ENCODE measurements around the gene TAS1R3.
A peak's percentile ranks its signal among the peaks of the same experiment; 100 is the strongest.
"Not testable (repeated sequence)": the region's sequence is repeated elsewhere in the genome, so short reads cannot be mapped to it uniquely, and the experiment has no call there.

Gene TAS1R3

DNA sequence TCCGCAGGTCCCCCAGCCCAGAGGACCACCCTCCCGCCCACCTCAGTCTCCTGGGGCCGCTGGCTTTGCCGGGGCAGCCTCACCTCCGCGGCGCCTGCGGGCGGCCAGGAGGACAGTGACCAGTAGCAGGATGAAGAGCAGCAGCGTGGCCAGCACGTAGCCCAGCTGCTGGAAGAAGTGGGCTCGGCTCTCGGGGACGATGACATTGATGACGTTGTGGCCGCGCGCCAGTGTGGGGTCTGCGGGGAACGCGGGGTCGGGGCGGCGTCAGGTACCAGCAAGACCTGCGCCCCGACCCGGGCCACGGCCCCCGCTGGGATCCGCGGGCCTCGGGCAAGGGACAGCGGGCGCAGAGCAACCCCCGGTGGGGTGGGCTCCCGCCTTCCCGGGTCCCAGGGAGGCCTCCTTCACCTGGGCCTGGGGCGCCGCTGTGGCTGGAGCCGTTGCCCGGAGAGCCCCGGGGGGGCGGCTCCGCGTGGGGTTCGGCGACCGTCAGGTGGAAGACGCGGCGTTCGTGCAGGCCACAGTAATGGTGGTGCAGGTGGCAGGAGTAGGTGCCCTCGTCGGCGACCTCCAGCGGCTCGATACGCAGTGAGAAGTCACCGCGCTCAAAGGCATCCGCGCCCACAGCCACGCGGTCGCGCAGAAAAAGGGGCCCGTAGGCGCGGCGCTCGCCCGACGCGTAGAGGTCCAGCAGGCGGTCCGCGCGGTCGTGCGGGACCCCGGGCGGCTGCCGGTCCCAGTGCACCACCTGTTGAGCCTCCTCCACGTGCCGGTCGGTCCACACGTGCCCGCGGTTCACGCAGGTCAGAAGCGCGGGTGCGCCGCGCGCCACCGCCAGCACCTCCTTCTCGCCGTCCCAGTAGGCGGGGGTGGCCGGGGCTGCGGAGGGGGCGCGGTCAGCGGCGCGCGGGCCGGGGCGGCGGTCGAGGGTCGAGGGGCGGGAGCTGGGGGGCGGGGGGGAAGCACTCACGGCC, 23.5 kb downstream of the TAS1R3 start:
- DNase-seq: no peak

DNA sequence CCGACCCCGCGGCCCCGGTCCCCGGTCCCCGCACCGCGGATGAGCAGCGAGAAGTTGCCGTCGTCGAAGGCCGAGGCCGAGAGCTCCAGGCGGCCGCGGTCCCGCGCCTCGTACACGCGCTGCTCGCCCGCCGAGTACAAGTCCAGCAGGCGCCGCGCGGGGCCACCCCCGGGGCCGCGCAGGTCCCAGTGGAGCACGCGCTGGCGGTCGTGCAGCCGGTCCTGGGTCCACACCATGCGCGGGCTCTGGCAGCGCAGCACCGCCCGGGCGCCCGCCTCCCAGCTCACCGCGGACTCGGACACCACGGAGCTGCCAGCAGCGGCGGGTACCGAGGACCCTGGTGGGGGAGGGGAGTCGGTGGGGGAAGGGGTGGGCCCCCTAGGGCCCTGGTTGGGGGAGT, 24.3 kb downstream of the TAS1R3 start:
- no peak for DNase-seq

DNA sequence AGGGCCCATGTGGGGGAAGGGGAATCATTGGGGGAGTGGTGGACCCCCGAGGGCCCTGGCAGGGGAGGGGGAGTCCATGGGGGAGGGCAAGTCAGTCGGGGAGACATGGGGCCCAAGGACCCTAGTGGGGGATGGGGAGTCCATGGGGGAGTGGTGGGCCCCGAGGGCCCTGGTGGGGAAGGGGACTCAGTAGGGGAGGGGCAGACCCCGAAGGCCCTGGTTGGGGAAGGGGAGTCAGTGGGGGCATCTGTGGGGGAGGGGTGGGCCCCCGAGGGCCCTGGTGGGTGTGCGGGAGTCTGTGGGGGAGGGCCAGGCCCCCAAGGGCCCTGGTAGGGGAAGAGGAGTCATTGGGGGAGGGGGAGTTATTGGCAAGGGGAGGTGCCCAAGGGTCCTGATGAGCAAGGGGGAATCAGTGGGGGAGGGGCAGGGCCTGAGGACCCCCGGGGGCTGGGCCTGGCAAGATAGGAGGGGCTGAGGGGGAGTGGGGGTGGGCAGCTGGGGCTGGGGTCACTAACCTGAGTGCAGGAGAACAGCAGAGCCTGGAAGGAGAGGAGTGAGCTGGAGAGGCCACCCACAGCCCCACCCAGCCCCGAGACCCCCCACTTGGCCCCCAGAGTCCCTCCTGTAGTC, 25.2 kb downstream of the TAS1R3 start:
- DNase-seq: no peak

DNA sequence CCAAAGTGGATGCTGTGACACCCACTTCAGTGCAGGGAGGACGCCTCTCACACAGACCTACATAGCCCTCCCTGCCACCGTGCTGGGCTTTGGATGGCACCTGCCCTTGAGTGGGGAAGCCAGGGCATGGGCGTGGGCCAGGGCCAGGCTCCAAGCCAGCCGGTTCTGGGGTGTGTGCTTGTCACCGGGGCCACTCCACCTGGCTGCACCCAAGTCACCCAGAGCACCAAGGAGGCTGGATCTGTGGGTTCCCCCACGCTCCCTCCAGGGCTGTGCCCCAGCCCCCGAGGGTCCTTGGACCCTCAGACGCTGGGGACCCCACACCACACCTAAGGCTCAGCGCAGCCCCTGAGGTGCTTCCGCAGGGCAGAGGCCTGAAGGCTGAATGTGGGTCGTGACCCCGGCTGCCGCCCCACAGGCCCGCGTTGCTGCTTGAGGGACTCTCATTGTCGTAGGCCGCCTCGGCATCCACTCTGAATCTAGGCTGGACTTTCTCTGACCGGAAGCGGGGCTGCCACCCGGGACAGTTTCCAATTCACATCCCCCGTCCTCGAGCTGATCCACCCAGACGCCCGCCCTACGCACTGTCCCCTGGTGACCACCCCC, 25.8 kb downstream of the TAS1R3 start:
- no peak for DNase-seq

DNA sequence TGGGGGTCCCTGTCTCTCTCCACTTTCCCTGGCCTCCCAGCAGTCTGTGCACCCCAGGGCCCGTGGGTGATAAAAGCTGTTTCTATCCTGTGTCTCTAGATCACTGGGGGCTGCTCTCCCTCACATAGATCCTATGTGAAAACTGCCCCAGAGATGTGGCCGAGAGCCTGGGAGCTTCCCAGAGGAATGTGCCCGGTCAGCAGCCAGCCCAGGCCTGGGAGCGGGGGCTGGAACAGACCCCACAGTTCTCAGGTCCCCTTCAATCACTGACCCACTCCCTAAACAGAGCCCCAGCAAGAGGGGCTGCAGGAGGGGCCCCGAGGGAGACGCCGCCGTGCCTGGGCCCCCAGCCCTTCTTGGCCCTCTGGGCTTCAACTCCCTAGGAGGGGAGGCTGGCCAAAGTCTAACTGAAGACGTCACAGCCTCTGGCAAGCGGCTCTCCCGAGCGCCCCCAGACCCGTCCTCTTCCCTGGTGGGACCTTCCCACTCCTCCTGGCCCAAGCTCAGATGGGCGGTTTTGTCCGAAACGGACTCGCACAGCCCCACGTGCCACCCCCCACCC, 26.9 kb downstream of the TAS1R3 start:
- DNase-seq: no peak

DNA sequence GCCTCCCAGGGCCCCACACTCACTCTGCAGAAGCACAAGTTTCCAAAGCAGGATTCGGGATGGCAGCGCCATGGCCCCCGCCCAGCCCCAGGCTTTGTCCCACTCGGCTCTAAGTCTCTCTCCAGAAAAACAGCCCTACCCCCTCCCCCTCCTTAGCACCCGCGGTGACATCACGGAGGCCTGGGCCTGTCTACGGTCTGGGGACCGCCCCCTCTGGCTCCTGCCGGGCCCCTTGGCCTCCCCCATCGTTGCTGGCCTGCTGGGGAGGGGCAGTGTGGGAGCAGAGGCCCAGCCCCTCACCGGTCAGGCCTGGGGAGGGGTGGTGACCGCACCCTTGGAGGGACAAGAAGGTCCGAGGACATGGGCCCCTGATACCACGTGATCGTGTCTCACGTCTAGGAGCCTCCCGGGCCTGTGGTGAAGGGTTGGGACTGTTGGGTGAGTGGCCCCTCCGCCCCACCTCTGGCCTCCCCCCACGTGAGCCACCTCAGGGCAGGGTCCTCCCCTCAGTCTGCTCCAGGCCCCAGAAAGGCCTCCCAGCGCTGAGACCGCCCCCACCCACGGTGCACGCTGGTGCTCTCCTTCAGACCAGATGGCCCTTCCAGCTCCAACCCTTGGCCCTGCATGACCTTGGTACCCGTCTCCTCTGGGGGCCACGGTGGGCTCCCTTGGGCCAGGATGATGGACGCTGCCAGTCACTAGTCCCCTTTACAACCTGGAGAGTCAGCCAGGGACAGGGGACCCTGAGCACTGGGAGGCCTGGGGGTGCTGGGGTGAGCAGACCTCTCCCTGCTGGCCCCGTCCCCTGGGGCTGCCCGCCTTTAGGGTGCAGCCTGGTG, 27.6 kb downstream of the TAS1R3 start, which contains the start of gene MXRA8:
Gene MXRA8, minus strand, starts transcription at position 123 of the 839 bp plus-strand sequence. Its CDS starts 51 bp downstream, at position 72.
- DNase-seq: peak; percentile 1

DNA sequence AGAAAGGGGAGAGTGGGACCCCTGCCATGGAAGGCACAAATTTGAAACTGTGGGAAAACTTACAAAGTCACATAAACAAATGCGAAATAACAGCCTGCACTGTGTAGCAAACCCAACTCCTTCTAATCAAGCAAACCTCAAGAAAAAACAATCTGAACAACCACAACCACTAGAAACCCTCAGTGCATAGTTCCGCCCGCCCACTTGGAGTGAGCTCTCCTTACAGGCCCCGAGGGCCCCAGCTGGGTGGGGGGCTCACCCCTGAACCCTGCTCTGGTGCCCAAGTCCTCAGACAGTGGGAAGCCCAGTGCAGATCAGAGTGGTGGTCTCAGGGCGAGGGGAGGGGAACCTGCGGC, 28.2 kb downstream of the TAS1R3 start:
- no peak for DNase-seq

DNA sequence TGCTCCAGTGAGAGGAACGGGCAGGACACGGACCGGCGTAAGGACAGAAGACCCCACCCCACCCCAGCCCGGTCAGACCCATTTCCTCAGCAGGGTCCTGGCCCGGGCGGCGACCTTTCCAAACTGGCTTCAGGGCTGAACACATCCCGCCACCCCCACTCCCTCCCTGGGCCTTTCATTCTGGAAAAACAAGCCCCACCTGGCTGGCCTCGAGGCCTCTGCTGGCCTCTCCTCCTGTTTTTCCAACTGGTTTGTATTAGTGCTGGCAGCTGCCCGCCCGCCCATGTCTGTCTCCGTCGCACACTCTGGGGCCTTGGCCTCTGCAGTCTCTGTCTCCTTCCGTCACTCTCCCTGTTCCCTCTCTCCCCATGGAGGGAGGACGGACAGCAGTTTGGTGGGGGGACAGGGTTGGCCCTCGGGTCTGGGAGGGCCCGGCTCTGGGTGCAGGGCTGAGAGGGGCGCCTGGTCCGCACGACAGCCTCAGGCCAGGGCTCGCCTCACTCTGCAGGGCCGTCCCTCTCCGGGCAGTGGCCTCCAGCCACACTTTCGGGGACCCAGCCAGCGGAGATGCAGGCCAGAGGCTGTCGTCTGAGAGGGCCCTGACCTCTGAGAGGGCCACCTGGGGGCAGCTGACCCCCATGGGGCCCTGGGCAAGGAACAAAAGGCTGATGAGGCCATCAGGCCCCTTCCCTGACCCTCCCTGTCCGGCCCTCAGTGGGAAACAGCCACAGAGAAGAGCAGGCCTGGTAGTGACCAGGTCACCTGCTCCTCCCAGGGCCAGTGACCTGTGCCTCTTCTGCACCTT, 28.8 kb downstream of the TAS1R3 start:
- no peak for DNase-seq

DNA sequence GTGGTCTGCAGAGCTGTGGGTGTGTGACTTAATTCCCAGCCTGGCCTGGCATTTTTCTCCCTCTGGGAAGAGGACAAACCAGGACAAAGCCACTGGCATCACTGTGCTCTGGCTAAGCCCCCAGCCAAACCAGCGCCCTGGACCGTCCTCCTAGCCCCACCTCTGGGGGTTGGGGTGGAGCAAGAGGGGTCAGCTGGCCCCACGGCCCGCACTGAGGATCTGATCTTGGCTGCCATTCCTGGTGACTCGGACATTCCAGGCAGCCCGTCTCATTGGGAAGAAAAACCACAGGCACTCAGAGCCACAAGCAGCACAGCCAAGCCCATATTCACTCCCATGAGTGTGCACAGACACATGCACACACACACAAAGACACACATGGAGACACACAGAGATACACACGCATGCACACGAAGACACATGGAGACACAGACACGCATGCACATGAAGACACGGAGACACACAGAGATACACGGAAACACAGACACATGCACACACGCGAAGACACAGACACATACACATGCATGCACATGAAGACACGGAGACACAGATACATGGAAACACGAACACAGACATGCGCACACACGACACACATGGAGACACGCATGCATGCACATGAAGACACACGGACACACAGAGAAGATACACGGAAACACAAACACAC, 29.6 kb downstream of the TAS1R3 start:
- no peak for DNase-seq

DNA sequence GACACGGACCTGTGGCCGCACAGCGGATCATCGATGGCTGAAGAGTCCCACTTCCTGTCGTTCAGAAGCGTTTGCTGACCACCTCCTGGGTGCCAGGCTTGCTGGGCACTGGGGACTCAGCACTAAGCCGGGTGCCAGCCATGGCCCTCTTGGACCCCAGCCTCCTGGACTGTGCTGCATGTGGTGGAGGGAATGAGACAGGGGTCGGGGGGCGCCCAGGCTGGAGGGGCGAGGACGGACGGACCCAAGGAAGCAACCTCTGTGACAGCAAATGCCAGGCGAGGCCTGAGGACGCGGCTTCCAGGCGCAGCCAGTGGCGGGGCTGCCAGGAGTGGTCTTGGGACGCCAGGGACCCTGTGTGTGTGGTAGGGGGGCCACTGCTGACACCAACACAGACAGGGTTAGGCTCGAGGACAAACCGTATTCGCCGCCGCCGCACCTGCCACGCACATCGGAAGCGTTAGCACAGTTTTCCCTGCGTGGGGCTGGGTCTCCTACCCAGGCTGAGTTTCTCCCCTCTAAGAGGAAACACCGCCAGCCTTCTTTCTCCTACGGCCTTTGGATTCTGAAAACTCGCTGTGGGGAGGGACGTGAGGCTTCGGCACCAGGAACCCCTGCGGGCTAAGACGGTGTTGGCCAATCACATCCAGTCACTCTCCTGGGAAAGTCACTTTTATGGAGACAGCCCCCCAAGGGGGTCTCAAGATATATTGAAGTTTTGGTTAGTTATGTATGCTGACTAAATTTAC, 30.3 kb downstream of the TAS1R3 start:
- DNase-seq: no peak

DNA sequence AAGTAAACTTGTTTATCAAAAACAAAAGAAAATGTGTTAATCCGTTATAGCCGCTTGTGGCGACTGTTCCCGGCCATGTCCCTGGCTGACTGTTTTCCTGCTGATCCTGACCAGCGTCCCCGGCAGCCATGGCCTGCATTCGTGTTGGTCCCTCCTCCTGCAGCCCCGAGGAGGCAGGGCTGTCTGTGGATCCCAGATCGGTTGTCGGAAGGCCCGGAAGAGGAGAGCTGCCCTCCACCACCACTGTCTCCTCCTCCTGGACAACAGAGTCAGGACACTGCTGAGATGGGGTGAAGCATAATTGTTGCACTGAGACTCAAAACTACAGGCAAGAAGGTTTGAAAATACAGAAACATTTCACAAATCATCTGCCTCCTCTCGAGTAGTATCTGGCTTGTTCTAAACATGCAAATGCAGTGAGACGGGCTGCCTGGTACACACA, 30.9 kb downstream of the TAS1R3 start:
- no peak for DNase-seq

DNA sequence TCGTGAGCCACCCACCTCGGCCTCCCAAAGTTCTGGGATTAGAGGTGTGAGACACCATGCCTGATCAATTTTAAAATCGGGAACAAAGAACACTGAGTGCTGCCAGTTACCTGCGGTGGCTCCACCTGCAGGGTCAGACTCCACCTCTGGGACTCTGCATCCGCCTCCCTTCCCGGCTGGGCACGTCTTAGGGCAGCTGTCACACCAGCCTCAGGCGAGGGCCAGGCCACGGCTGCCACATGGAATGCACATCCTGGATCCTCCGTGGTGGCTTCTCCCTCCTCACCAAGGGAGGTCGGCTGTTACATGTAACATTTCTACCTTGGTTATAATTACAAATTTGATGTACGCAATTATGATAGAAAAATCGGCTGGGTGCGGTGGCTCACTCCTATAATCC, 33.2 kb downstream of the TAS1R3 start:
- DNase-seq: no peak

DNA sequence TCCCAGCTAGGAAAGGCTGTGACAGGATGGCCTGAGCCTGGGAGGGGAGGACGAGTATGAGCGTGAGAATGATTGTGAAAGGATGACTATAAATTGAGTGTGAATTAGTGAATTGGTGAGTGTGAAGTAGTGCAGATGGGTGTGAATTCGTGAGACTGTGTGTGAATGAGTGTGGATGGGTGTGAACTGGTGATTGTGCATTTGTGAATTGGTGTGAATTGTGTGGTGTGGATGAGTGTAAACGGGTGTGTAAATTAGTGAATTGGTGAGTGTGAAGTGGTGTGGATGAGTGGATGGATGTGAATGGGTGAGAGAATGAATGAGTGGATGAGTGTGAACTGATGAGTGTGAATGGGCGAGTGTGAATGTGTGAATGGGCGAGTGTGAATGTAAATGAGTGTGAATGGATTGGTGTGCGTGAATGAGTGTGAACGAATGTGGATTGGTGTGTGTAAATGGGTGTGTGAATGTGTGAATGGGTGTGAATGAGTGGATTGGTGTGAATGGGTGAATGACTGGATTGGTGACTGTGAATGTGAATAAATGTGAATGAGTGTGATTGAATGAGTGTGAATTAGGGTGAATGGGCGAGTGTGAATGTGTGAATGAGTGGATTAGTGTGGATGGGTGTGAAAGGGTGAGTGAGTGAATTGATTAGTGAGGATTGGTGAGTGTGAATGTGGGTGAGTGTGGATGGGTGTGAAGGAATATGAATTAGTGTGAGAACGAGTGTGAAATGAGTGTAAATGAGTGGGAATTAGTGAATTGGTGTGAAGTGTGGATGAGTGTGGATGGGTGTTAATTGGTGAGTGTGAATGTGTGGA, 35.0 kb downstream of the TAS1R3 start:
- no peak for DNase-seq

DNA sequence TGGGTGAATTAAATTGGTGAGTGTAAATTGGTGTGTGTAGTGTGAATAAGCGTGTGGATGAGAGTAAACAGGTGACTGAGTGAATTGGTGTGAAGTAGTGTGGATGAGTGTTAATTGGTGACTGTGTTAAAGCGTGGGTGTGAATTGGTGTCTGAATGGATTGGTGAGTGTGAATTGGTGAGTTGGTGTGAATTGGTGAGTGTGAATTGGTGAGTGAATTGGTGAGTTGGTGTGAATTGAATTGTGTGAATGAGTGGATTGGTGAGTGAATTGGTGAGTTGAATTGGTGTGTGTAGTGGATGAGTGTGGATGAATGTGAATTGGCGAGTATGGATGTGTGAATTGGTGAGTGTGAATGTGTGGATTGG, 35.6 kb downstream of the TAS1R3 start:
- no peak for DNase-seq

DNA sequence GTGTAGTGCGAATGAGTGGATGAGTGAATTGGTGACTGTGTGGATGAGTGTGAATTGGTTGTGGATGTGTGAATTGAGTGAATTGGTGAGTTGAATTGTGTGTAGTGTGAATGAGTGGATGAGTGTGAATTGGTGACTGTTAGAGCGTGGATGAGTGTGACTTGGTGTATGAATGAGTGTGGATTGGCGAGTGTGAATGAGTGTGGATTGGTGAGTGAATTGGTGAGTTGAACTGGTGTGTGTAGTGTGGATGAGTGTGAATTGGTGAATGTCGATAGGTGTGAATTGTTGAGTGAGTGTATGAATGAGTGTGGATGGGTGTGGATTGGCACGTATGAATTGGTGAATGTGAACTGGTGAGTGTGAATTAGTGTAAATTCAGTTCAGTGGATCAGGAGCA, 36.2 kb downstream of the TAS1R3 start:
- DNase-seq: no peak

DNA sequence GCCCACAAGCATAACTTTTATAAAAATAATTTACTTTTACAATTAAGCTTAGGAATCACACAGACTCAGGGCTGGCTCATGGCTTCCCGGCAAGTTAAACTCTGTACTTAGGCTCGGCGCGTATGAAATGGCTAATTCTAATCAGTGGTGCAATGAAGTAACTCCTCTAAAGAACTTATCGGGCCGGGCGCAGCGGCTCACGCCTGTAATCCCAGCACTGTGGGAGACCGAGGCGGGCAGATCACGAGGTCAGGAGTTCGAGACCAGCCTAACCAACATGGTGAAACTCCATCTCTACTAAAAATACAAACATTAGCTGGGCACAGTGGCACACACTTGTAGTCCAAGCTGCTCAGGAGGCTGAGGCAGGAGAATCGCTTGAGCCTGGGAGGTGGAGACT, 39.0 kb downstream of the TAS1R3 start:
- not testable (repeated sequence) for DNase-seq

DNA sequence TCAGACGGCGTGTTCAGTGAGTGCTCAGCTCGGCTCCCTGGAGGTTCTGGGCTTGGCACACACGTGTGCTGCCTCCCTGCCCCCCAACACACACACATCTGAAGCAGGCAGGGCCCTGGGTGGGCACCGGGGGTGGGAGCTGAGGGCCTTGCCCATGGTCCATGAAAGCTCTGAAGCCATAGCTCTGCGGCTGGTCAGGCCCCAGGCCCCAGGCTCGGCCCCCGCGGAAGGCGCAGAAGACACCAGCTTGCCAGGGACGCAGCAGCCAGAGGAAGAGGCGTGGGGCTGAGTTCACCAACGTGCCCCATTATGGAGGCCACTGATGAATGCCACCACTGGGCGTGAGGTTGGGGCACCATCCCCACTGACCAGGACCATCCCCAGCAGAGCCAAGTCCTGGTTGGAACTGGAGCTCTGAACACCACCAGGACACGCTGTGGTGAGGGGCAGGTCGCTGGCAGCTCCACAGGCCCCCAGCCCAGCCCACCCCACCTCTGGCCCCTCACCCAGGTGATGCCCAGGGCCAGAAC, 39.8 kb downstream of the TAS1R3 start:
- DNase-seq: no peak

DNA sequence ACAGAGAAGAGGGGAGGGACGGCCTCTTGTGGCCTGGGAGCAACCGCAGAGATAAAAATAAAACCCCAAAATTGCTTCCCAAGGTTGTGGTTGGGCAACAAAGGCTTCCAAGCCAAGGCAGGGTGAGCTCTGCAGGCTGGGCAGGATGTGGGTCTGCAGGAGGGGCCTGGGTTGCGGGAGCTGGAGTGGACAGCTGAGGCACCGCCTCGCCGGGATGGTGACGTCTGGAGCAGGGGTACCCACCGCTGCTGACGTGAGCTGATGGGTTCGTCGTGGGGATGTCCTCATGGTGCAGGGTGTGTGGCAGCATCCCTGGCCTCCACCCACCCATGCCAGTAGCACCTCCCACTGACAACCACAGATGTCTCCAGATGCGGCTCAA, 40.3 kb downstream of the TAS1R3 start:
- no peak for DNase-seq

Data from stimulated activated CD4-positive, alpha-beta T cell treated with anti-CD3 and anti-CD28 coated beads, Interleukin-4, amount 100 ng/mL, for 1 hour (primary cell).